Upper lobe of left lung (tissue), 6 donors: ENCODE data around the gene SGK2. TPM values are rescaled to one million over a fixed set of nuclear protein-coding genes. Genes with fewer than 3 reads are reported as not detected.

Experiments used
- ATAC-seq, 2 donors: fragments of 200-7000 bp; cut with Tn5 transposase; one replicate each; pipeline ENCODE4 v1.9.1; 2022; ENCODE audit warnings: mild to moderate bottlenecking in 2 of 2, moderate library complexity in 2 of 2; ENCODE audit not compliant: low FRiP score in 2 of 2
- DNase-seq, 2 donors: peaks; one replicate each; pipeline ENCODE4 v3.0.0-alpha.2; 2019 to 2020
- H3K27ac ChIP-seq, 4 donors: fragments of 200-600 bp; sonication (generic); one replicate each; pipeline ENCODE4 v1.5.1; 2016 to 2019
- H3K27me3 ChIP-seq, 4 donors: fragments of 200-600 bp; sonication (generic); one replicate each; pipeline ENCODE4 v1.5.1; 2017 to 2019
- H3K36me3 ChIP-seq, 4 donors: fragments of 200-600 bp; sonication (generic); one replicate each; pipeline ENCODE4 v1.5.1; 2016 to 2019
- H3K4me1 ChIP-seq, 4 donors: fragments of 200-600 bp; sonication (generic); one replicate each; pipeline ENCODE4 v1.5.1; 2018 to 2019
- H3K4me3 ChIP-seq, 4 donors: fragments of 200-600 bp; sonication (generic); one replicate each; pipeline ENCODE4 v1.5.1; 2017 to 2019; ENCODE audit warnings: mild to moderate bottlenecking in 2 of 4, moderate library complexity in 1 of 4
- H3K9me3 ChIP-seq, 4 donors: fragments of 200-600 bp; sonication (generic); one replicate each; pipeline ENCODE4 v1.5.1; 2018 to 2019
- CTCF ChIP-seq, 6 experiments: fragments of 450-650 bp in 4 of 6; fragments of 200-600 bp in 2 of 6; sonication (generic) in 2 of 6; IDR thresholded peaks; one replicate each; pipeline ENCODE4 v1.5.1; 2016 to 2019; ENCODE audit warnings: antibody characterized with exemption in 6 of 6
- EP300 ChIP-seq, 4 donors: sonication (generic); formaldehyde crosslinking; IDR thresholded peaks; one replicate each; pipeline ENCODE4 v1.5.1; 2017; ENCODE audit warnings: antibody characterized with exemption in 4 of 4, control low read depth in 2 of 4
- POLR2A ChIP-seq, 4 donors: fragments of 450-650 bp; IDR thresholded peaks; one replicate each; pipeline ENCODE4 v1.5.1; 2016 to 2017; ENCODE audit warnings: antibody characterized with exemption in 4 of 4, mild to moderate bottlenecking in 2 of 4
- POLR2AphosphoS5 ChIP-seq, 2 donors: sonication (generic); formaldehyde crosslinking; IDR thresholded peaks; one replicate each; pipeline ENCODE4 v1.5.1; 2017; ENCODE audit warnings: antibody characterized with exemption in 2 of 2
- WGBS, 2 donors: methylation state at CpG; one replicate each; pipeline ENCODE4 v1.1.5; 2017 to 2018; 5-methylcytosine and 5-hydroxymethylcytosine counted together
- total RNA-seq, 6 donors: library from RNA; depleted of rRNA in 4 of 6; stranded (reverse); fragments of >200 nt in 4 of 6; gene quantifications; one replicate each; pipeline versions ENCODE4 v1.1.0 to v1.2.1, GENCODE V29; 2016 to 2021
- donor health status: DM: no; HTN: no; CAD: no; lungs with moderate emphysema.
- donor health status: DM: no; HTN: yes; CAD: no; lungs with severe emphysema.

The SGK2 gene
- total RNA-seq: 1 to 10 TPM in 4 of 6 donors, under 1 TPM in 2; 0.91 to 1.9 (median 1.1) TPM

- peak in 1 of 2 donors; percentile 33 for DNase-seq
- H3K27ac ChIP-seq: no peak within 1 kb of the TSS
These were observed at the start of gene SGK2 for GRCh38 chr20:43558412-43559146. TSS of gene SGK2 (plus strand) at chr20:43559027. CDS start at chr20:43566496, 7,469 bp downstream.

GRCh38 chr20:43511879-43512278, 46.9 kb upstream of the SGK2 start:
- Histone ChIP-seq H3K4me3 (no peak overlapping the region), H3K27ac (no peak overlapping the region), H3K4me1 (peaks cover 13 to 41% (median 22%) of the 10 kb centered on the region in 4 donors), H3K9me3 (no peaks in the 10 kb centered on the region), H3K36me3 (no peaks in the 10 kb centered on the region), H3K27me3 (peaks cover 0 to 10% (median 4%) of the 10 kb centered on the region in 4 donors)
- DNase-seq (no peak), ATAC-seq (no peak)
- WGBS, 2 donors: 71 to 95% methylated on average over 1 of the region's 1 CpG
- TF ChIP-seq POLR2A (IDR thresholded peaks at IDR 0.05) (no peak), POLR2AphosphoS5 (IDR thresholded peaks at IDR 0.05) (no peak), CTCF (IDR thresholded peaks at IDR 0.05) (no peak), EP300 (IDR thresholded peaks at IDR 0.05) (no peak)

More at GRCh38 chr20:43558412-43559146, at the start of gene SGK2:
- no peak within 1 kb of the TSS for H3K4me3 ChIP-seq
- peaks cover 0 to 8% (median 4%) of the 10 kb centered on the region in 4 donors for H3K4me1 ChIP-seq
- H3K36me3 ChIP-seq: no peaks in the 10 kb centered on the region
- no peaks in the 10 kb centered on the region for H3K27me3 ChIP-seq
- H3K9me3 ChIP-seq: no peaks in the 10 kb centered on the region
- ATAC-seq: peak in 1 of 2 donors; percentile 54
- no peak for TF ChIP-seq CTCF (IDR thresholded peaks at IDR 0.05)
- no peak for TF ChIP-seq EP300 (IDR thresholded peaks at IDR 0.05)
- TF ChIP-seq POLR2AphosphoS5 (IDR thresholded peaks at IDR 0.05): no peak
- TF ChIP-seq POLR2A (IDR thresholded peaks at IDR 0.05): no peak
- WGBS, 2 donors: 64 to 80% methylated on average over 12 of the region's 12 CpGs

- peaks cover 6 to 26% (median 9%) of the 10 kb centered on the region in 4 donors for H3K4me1 ChIP-seq
- WGBS, 2 donors: 57 to 77% methylated on average over 4 to 9 of the region's 10 CpGs
- ATAC-seq: no peak
- H3K4me3 ChIP-seq: peak overlapping the region in 3 of 4 donors; percentile 66 to 74 (median 70)
- no peak for TF ChIP-seq POLR2AphosphoS5 (IDR thresholded peaks at IDR 0.05)
- no peak for TF ChIP-seq EP300 (IDR thresholded peaks at IDR 0.05)
- no peak for TF ChIP-seq CTCF (IDR thresholded peaks at IDR 0.05)
- no peak for TF ChIP-seq POLR2A (IDR thresholded peaks at IDR 0.05)
- no peak for DNase-seq
- no peaks in the 10 kb centered on the region for H3K9me3 ChIP-seq
- peak overlapping the region; percentile 14 to 75 (median 64) for H3K27ac ChIP-seq
- H3K27me3 ChIP-seq: no peaks in the 10 kb centered on the region
- no peaks in the 10 kb centered on the region for H3K36me3 ChIP-seq
These were observed 45.4 kb upstream of the SGK2 start for GRCh38 chr20:43513372-43513930.

GRCh38 chr20:43513931-43514647, 44.7 kb upstream of the SGK2 start:
- ATAC-seq: peak; percentile 94 to 98
- H3K9me3 ChIP-seq: no peaks in the 10 kb centered on the region

More at GRCh38 chr20:43513931-43514647, 44.7 kb upstream of the SGK2 start:
- Histone ChIP-seq H3K36me3 (no peaks in the 10 kb centered on the region), H3K27ac (peak overlapping the region; percentile 14 to 75 (median 64)), H3K4me1 (peaks cover 6 to 25% (median 9%) of the 10 kb centered on the region in 4 donors), H3K27me3 (no peaks in the 10 kb centered on the region), H3K4me3 (peak overlapping the region; percentile 19 to 74 (median 68))
- DNase-seq: peak; percentile 97 to 100
- peak in 1 of 2 donors; percentile 50 for TF ChIP-seq POLR2AphosphoS5 (IDR thresholded peaks at IDR 0.05)
- peak in 4 of 6 experiments; percentile 25 to 62 (median 50) for TF ChIP-seq CTCF (IDR thresholded peaks at IDR 0.05)
- TF ChIP-seq POLR2A (IDR thresholded peaks at IDR 0.05): peak in 2 of 4 donors; percentile 24 to 69
- no peak for TF ChIP-seq EP300 (IDR thresholded peaks at IDR 0.05)
- WGBS, 2 donors: 46 to 67% methylated on average over 28 to 30 of the region's 39 CpGs
